Suprapubic skin (tissue), 4 donors: ENCODE results near the gene IRS2. TPM values are rescaled to one million over a fixed set of nuclear protein-coding genes. Genes with fewer than 3 reads are reported as not detected.

ENCODE experiments used
- DNase-seq, 2 donors: peaks; one replicate each; pipeline ENCODE4 v3.0.0-alpha.2; 2019; ENCODE audit warnings: low spot score in 2 of 2
- H3K27ac ChIP-seq: fragments of 200-600 bp; sonication (generic); one replicate; pipeline ENCODE4 v1.5.1; 2019
- H3K27me3 ChIP-seq: fragments of 200-600 bp; sonication (generic); one replicate; pipeline ENCODE4 v1.5.1; 2019
- H3K36me3 ChIP-seq: fragments of 200-600 bp; sonication (generic); one replicate; pipeline ENCODE4 v1.5.1; 2019
- H3K4me1 ChIP-seq: fragments of 200-600 bp; sonication (generic); one replicate; pipeline ENCODE4 v1.5.1; 2019
- H3K4me3 ChIP-seq: fragments of 200-600 bp; sonication (generic); one replicate; pipeline ENCODE4 v1.5.1; 2019; ENCODE audit warnings: mild to moderate bottlenecking
- H3K9me3 ChIP-seq: fragments of 200-600 bp; sonication (generic); one replicate; pipeline ENCODE4 v1.5.1; 2019
- CTCF ChIP-seq, 2 donors: fragments of 200-600 bp in 1 of 2; fragments of 450-650 bp in 1 of 2; sonication (generic) in 1 of 2; IDR thresholded peaks; one replicate each; pipeline ENCODE4 v1.5.1; 2016 to 2019; ENCODE audit warnings: antibody characterized with exemption in 2 of 2, mild to moderate bottlenecking in 1 of 2, moderate library complexity in 1 of 2
- EP300 ChIP-seq: sonication (generic); formaldehyde crosslinking; IDR thresholded peaks from one replicate; pipeline ENCODE4 v1.6.1; 2017; ENCODE audit warnings: antibody characterized with exemption
- POLR2A ChIP-seq, 2 donors: fragments of 450-650 bp; IDR thresholded peaks; one replicate each; pipeline ENCODE4 v1.6.1; 2017; ENCODE audit warnings: antibody characterized with exemption in 2 of 2, mild to moderate bottlenecking in 2 of 2, moderate library complexity in 2 of 2
- POLR2AphosphoS5 ChIP-seq, 3 donors: sonication (generic); formaldehyde crosslinking; IDR thresholded peaks; one replicate each; pipeline ENCODE4 v1.6.1; 2017; ENCODE audit warnings: antibody characterized with exemption in 3 of 3
- WGBS: methylation state at CpG from one replicate; pipeline ENCODE4 v1.1.5; 2018; 5-methylcytosine and 5-hydroxymethylcytosine counted together
- total RNA-seq, 4 donors: library from RNA; depleted of rRNA; stranded (reverse); fragments of >200 nt; gene quantifications; one replicate each; pipeline ENCODE4 v1.1.0, GENCODE V29; 2016

Gene IRS2
- total RNA-seq, 4 donors from 2014 or later = 41.1 to 62.5 (median 51.8) TPM

- H3K4me3 ChIP-seq = no peak overlapping the region
- TF ChIP-seq EP300 (no peak), POLR2AphosphoS5 (IDR thresholded peaks at IDR 0.05) (no peak), CTCF (IDR thresholded peaks at IDR 0.05) (no peak), POLR2A (IDR thresholded peaks at IDR 0.05) (no peak)
- peaks cover 18% of the 10 kb centered on the region for H3K36me3 ChIP-seq
- H3K27ac ChIP-seq = no peak overlapping the region
- WGBS = 85% methylated on average over 4 of the region's 4 CpGs
- H3K9me3 ChIP-seq = no peaks in the 10 kb centered on the region
- no peaks in the 10 kb centered on the region for H3K4me1 ChIP-seq
- no peaks in the 10 kb centered on the region for H3K27me3 ChIP-seq
- DNase-seq = no peak
Measured at GRCh38 chr13:109750221-109750775, 36.1 kb downstream of the IRS2 start.

- 82% methylated on average over 5 of the region's 5 CpGs for WGBS
Measured at GRCh38 chr13:109749365-109749764, 37.0 kb downstream of the IRS2 start.

DNA sequence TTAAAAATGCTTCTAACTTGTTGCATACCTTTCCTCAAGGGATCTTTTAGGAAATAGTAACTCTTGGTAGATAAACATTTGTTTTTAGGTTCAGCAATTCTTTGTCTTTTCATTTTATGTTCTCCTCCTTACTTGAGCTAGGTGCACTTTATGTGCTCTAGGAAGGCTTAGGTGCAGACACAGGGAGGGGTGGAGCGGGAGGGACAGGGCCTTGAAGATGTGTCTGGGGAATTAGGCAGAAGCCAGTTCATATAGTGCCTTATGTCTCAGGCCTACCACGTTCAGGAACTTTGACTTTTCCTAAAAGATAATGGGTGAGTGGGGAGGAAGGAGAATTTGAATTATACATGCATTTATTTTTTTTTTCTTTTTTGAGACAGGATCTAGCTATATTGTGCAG is 37.7 kb downstream of the IRS2 start:
- H3K27me3 ChIP-seq = no peaks in the 10 kb centered on the region
- no peak for DNase-seq
- no peak overlapping the region for H3K27ac ChIP-seq
- H3K36me3 ChIP-seq = peaks cover 5% of the 10 kb centered on the region
- H3K4me3 ChIP-seq = no peak overlapping the region
- TF ChIP-seq CTCF (IDR thresholded peaks at IDR 0.05) (no peak), POLR2AphosphoS5 (IDR thresholded peaks at IDR 0.05) (no peak), POLR2A (IDR thresholded peaks at IDR 0.05) (no peak), EP300 (no peak)
- peaks cover 12% of the 10 kb centered on the region for H3K4me1 ChIP-seq
- H3K9me3 ChIP-seq = no peaks in the 10 kb centered on the region
- WGBS = 60% methylated on average over 2 of the region's 2 CpGs

More at GRCh38 chr13:109749365-109749764, 37.0 kb downstream of the IRS2 start:
- Histone ChIP-seq H3K4me1 (peaks cover 5% of the 10 kb centered on the region), H3K4me3 (no peak overlapping the region), H3K9me3 (no peaks in the 10 kb centered on the region), H3K27ac (no peak overlapping the region), H3K36me3 (peaks cover 9% of the 10 kb centered on the region), H3K27me3 (no peaks in the 10 kb centered on the region)
- DNase-seq = no peak
- no peak for TF ChIP-seq EP300

DNA sequence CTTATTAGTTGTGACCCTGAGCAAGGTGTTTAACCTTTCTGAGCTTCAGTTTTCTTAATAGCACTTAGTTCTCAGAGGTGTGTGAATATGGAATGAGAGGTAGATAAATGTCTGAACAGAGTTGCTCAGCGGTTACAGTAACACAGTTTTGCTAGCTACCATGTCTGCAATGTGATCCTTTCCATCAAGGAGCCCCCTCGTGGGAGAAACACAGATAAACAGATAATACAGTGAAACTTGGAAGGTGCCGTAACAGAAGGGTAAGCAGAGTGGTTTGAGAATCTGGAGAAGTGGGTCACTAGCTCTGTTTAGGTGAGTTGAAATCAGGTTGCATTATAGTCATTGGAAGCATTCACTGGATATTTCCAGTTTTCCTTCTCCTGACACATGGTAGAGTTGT is 38.9 kb downstream of the IRS2 start:
- Histone ChIP-seq H3K27me3 (no peaks in the 10 kb centered on the region), H3K9me3 (no peaks in the 10 kb centered on the region), H3K4me1 (peaks cover 14% of the 10 kb centered on the region), H3K4me3 (no peak overlapping the region), H3K36me3 (no peaks in the 10 kb centered on the region), H3K27ac (no peak overlapping the region)
- TF ChIP-seq EP300 (no peak), POLR2AphosphoS5 (IDR thresholded peaks at IDR 0.05) (no peak), CTCF (IDR thresholded peaks at IDR 0.05) (no peak), POLR2A (IDR thresholded peaks at IDR 0.05) (no peak)
- no peak for DNase-seq
- WGBS = 69% methylated on average over 3 of the region's 3 CpGs

DNA sequence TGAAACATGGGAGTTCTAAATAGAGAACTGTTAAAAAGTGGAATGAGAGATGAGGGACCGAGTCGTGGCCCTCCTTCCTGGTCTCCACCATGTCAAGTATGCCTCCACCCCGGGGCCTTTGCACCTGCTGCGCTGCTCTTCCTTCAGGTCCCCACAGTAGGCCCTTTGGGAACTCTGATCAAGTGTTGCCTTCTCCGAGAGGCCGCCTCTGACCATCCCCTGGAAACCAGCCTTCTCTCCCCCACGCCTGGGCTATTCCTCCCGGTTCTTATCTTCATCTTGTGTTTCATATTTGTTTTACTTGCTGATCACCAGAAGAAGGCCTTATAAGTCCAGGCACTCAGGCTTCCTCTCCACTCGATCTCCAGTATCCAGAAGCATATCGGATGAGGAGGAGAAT is 40.0 kb downstream of the IRS2 start:
- TF ChIP-seq POLR2A (IDR thresholded peaks at IDR 0.05) (no peak), EP300 (no peak), CTCF (IDR thresholded peaks at IDR 0.05) (no peak), POLR2AphosphoS5 (IDR thresholded peaks at IDR 0.05) (no peak)
- no peaks in the 10 kb centered on the region for H3K27me3 ChIP-seq
- DNase-seq = no peak
- peaks cover 14% of the 10 kb centered on the region for H3K4me1 ChIP-seq
- H3K9me3 ChIP-seq = no peaks in the 10 kb centered on the region
- H3K27ac ChIP-seq = no peak overlapping the region
- 91% methylated on average over 10 of the region's 10 CpGs for WGBS
- H3K4me3 ChIP-seq = no peak overlapping the region
- no peaks in the 10 kb centered on the region for H3K36me3 ChIP-seq

DNA sequence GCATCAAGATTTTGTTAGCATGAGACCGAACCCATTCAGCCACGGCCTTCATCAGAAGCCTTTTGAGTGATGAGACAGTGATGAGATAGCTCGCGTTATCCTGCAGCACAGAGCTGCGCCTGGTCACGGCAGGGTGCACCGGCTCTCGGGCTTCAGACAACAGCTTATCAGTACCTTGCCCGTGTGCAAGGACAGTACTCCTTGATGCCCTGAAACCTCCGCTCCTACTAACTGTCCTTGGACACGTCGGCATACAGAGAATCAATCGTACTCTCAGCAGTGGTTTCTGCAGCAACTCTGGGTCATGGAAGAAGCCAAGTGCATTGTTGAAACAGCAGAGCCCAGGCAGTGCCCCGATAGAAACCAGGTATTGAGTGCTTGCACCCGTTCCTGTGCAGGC is 40.7 kb downstream of the IRS2 start:
- WGBS = 95% methylated on average over 15 of the region's 15 CpGs
- DNase-seq = no peak
- TF ChIP-seq POLR2A (IDR thresholded peaks at IDR 0.05) = no peak
- no peak for TF ChIP-seq CTCF (IDR thresholded peaks at IDR 0.05)
- TF ChIP-seq EP300 = no peak
- no peak for TF ChIP-seq POLR2AphosphoS5 (IDR thresholded peaks at IDR 0.05)
- Histone ChIP-seq H3K27me3 (no peaks in the 10 kb centered on the region), H3K9me3 (no peaks in the 10 kb centered on the region), H3K36me3 (no peaks in the 10 kb centered on the region), H3K4me1 (peaks cover 14% of the 10 kb centered on the region), H3K4me3 (no peak overlapping the region), H3K27ac (no peak overlapping the region)
